Glutamatergic neuron (in vitro differentiated cells): Measurements from ENCODE around the gene PTPRN2. TPM values are rescaled to one million over a fixed set of nuclear protein-coding genes. Genes with fewer than 3 reads are reported as not detected.

Source experiments
- DNase-seq: peaks from one replicate; pipeline ENCODE4 v3.0.0; 2022
- H3K27ac Mint-ChIP-seq: one replicate; pipeline ENCODE4 v1.8.0; 2020; ENCODE audit warnings: mild to moderate bottlenecking, mixed read lengths, inconsistent platforms; ENCODE audit not compliant: unreplicated experiment
- H3K27me3 Mint-ChIP-seq: one replicate; pipeline ENCODE4 v1.8.0; 2020; ENCODE audit warnings: mild to moderate bottlenecking, moderate library complexity, mixed read lengths, inconsistent platforms; ENCODE audit not compliant: unreplicated experiment
- H3K36me3 Mint-ChIP-seq: one replicate; pipeline ENCODE4 v1.8.0; 2020; ENCODE audit warnings: mild to moderate bottlenecking, mixed read lengths, inconsistent platforms; ENCODE audit not compliant: unreplicated experiment
- H3K4me1 Mint-ChIP-seq: one replicate; pipeline ENCODE4 v1.8.0; 2020; ENCODE audit warnings: mild to moderate bottlenecking, low read depth, mixed read lengths, inconsistent platforms; ENCODE audit not compliant: unreplicated experiment
- H3K4me3 Mint-ChIP-seq: one replicate; pipeline ENCODE4 v1.8.0; 2020; ENCODE audit warnings: mild to moderate bottlenecking, mixed read lengths, inconsistent platforms; ENCODE audit not compliant: unreplicated experiment
- H3K9me3 Mint-ChIP-seq: one replicate; pipeline ENCODE4 v1.8.0; 2020; ENCODE audit warnings: mild to moderate bottlenecking, moderate library complexity, mixed read lengths, inconsistent platforms; ENCODE audit not compliant: unreplicated experiment
- total RNA-seq: library from RNA; stranded (reverse); fragmentation: NEBNext Ultra II Directional; extraction: Animal tissue kit (Norgen Biotek cat#: 25700); gene quantifications from one replicate; pipeline ENCODE4 v1.2.1, GENCODE V29; 2021; ENCODE audit not compliant: unreplicated experiment
- TF ChIP-seq, protein P1 (sequence below): fragments of 200-600 bp; sonication (generic); IDR thresholded peaks from one replicate; pipeline ENCODE4 v1.5.0; 2021; ENCODE audit not compliant: partially characterized antibody, unreplicated experiment

Gene PTPRN2
- total RNA-seq, 1 donor from 2014 or later = 49.0 TPM

DNA sequence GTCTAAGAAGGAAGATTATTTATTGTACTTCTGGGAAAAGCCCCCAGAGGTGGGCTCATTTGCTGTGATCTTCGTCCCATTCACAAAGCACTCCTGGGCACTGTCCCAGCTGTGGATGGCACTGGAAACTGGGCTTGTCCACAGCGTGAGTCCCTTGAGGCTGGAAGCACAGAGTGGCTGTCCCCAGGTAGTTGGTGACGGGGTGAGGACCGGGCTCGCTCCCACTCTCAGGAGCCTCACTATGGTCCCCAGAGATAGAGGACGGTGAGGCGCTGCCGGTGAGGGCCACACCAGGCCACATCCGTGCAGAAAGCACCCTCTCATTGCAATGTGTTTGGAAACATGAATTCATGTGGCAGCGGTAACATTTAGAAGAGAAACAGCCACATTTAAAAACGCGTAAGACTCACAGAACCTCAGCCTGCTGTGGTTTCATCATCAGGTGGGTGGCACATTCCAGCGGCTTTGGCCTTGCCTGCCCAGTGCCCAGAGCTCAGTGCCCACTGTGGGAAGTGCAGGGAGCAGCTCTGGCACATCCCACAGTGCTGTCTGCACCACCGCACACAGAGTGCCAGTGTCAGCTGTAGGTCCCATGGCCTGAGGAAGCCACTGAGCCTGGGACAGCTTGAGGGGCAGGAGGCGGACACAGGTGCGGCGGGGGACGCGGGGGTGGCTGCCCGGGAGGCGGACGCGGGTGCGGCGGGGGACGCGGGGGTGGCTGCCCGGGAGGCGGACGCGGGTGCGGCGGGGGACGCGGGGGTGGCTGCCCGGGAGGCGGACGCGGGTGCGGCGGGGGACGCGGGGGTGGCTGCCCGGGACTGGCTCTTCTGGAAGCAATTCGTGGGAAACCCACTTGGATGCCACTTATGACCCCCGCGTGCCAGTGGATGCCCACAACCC is 801.0 kb downstream of the PTPRN2 start:
- Mint-ChIP-seq H3K36me3 (no peaks in the 10 kb centered on the region), H3K4me1 (no peaks in the 10 kb centered on the region), H3K9me3 (peaks cover 11% of the 10 kb centered on the region), H3K4me3 (no peak overlapping the region), H3K27ac (no peak overlapping the region), H3K27me3 (peaks cover 3% of the 10 kb centered on the region)
- DNase-seq = no peak
- TF ChIP-seq, protein P1, sequence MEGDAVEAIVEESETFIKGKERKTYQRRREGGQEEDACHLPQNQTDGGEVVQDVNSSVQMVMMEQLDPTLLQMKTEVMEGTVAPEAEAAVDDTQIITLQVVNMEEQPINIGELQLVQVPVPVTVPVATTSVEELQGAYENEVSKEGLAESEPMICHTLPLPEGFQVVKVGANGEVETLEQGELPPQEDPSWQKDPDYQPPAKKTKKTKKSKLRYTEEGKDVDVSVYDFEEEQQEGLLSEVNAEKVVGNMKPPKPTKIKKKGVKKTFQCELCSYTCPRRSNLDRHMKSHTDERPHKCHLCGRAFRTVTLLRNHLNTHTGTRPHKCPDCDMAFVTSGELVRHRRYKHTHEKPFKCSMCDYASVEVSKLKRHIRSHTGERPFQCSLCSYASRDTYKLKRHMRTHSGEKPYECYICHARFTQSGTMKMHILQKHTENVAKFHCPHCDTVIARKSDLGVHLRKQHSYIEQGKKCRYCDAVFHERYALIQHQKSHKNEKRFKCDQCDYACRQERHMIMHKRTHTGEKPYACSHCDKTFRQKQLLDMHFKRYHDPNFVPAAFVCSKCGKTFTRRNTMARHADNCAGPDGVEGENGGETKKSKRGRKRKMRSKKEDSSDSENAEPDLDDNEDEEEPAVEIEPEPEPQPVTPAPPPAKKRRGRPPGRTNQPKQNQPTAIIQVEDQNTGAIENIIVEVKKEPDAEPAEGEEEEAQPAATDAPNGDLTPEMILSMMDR = no peak

DNA sequence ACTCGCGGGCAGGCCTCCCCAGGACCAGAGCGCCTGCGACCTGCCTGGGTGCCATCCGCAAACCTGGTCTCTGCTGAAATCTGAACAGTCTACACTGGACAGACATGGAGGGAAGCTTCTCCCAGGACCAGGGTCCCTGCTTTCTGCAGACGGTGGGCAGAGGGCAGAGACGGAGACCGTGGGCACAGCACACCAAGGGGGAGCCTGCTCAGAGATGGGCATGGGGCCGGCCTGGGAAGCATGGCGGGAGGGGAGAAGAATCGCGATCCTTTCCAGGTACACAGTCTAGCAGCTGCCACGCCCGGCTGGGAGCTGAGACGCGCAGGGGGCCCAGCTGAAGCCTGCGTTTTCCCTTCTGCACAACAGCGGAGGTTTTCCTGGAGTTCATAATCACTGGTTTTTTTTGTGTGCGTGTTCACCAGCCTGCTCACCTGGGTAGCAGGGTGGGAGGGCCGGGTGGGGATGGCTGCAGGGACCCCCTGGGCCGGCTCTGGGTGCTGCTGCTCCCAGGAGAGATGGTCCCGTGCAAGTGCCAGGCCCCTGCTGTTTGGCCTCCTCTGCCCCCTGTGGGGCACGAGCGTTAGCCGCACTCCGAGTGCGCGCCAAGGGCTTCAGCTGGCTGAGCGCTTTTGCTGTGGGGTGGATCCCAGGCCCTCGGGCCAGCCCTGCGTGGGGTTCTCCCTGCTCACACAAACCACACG is 802.0 kb downstream of the PTPRN2 start:
- Mint-ChIP-seq H3K4me1 (no peaks in the 10 kb centered on the region), H3K27me3 (peaks cover 3% of the 10 kb centered on the region), H3K4me3 (no peak overlapping the region), H3K27ac (no peak overlapping the region), H3K36me3 (peaks cover 5% of the 10 kb centered on the region), H3K9me3 (peaks cover 16% of the 10 kb centered on the region)
- TF ChIP-seq, protein P1 = no peak
- no peak for DNase-seq

DNA sequence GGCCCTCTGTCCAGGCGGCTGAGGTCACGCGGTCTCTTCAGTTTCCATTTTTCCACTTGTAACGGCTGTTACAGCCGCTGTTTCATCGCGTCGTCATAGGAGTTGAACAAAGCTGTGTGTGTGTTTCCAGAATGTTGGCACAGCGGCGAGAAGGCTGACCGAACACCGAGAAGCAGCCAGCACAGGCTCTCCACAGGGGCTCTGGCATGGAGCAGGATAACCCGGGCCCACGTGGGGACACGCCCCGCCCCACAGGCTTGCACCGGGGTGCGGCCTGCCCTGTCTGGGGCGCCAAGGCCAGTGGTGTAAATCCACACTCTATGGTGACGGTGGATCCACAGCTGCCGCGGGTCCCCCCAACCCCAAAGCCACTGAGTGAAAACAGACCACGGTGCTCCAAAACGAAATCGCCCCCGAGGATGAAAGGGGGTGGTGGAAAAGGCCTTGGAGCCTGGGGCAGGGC is 802.6 kb downstream of the PTPRN2 start:
- peaks cover 16% of the 10 kb centered on the region for H3K9me3 Mint-ChIP-seq
- H3K27me3 Mint-ChIP-seq = peaks cover 3% of the 10 kb centered on the region
- H3K36me3 Mint-ChIP-seq = peaks cover 5% of the 10 kb centered on the region
- TF ChIP-seq, protein P1 = no peak
- DNase-seq = no peak
- H3K4me3 Mint-ChIP-seq = no peak overlapping the region
- no peaks in the 10 kb centered on the region for H3K4me1 Mint-ChIP-seq
- no peak overlapping the region for H3K27ac Mint-ChIP-seq

- H3K9me3 Mint-ChIP-seq = peaks cover 14% of the 10 kb centered on the region
- DNase-seq = no peak
- H3K36me3 Mint-ChIP-seq = peaks cover 5% of the 10 kb centered on the region
- no peaks in the 10 kb centered on the region for H3K27me3 Mint-ChIP-seq
- H3K27ac Mint-ChIP-seq = no peak overlapping the region
- TF ChIP-seq, protein P1 = no peak
- no peaks in the 10 kb centered on the region for H3K4me1 Mint-ChIP-seq
- H3K4me3 Mint-ChIP-seq = no peak overlapping the region
Measured at GRCh38 chr7:157784041-157784835, 803.4 kb downstream of the PTPRN2 start.
